ENCODE data around the gene DCAF17.

The DCAF17 gene

GRCh38 chr2:171433763-171434012 is 338 bp upstream of the DCAF17 start, which contains the start of gene METTL8:
TSS of gene METTL8 (minus strand) at chr2:171433990. CDS start at chr2:171392185, 41,805 bp downstream.
- TF ChIP-seq CTCF (IDR thresholded peaks at IDR 0.05; ENCODE audit: insufficient read depth, missing control alignments) = no peak
- DNase-seq (ENCODE audit: insufficient read length, low spot score) (no peak), FAIRE-seq (no peak)

GRCh38 chr2:171436307-171436706 is 2.3 kb downstream of the DCAF17 start:
- no peak for TF ChIP-seq CTCF (IDR thresholded peaks at IDR 0.05; ENCODE audit: insufficient read depth, missing control alignments)
- DNase-seq (ENCODE audit: insufficient read length, low spot score) (no peak), FAIRE-seq (no peak)

- DNase-seq (ENCODE audit: insufficient read length, low spot score) (no peak), FAIRE-seq (no peak)
- TF ChIP-seq CTCF (IDR thresholded peaks at IDR 0.05; ENCODE audit: insufficient read depth, missing control alignments) = no peak
Observed at GRCh38 chr2:171441470-171441869, 7.4 kb downstream of the DCAF17 start.

- DNase-seq (ENCODE audit: insufficient read length, low spot score) (no peak), FAIRE-seq (no peak)
- TF ChIP-seq CTCF (IDR thresholded peaks at IDR 0.05; ENCODE audit: insufficient read depth, missing control alignments) = no peak
Observed at GRCh38 chr2:171447675-171448074, 13.6 kb downstream of the DCAF17 start.

GRCh38 chr2:171451074-171451473 is 17.0 kb downstream of the DCAF17 start:
- DNase-seq (ENCODE audit: insufficient read length, low spot score) (no peak), FAIRE-seq (no peak)
- TF ChIP-seq CTCF (IDR thresholded peaks at IDR 0.05; ENCODE audit: insufficient read depth, missing control alignments) = no peak

GRCh38 chr2:171452773-171453172 is 18.7 kb downstream of the DCAF17 start:
- no peak for TF ChIP-seq CTCF (IDR thresholded peaks at IDR 0.05; ENCODE audit: insufficient read depth, missing control alignments)
- no peak for DNase-seq (ENCODE audit: insufficient read length, low spot score)
- no peak for FAIRE-seq

- DNase-seq (ENCODE audit: insufficient read length, low spot score) (no peak), FAIRE-seq (no peak)
- TF ChIP-seq CTCF (IDR thresholded peaks at IDR 0.05; ENCODE audit: insufficient read depth, missing control alignments) = no peak
Observed at GRCh38 chr2:171459498-171459897, 25.5 kb downstream of the DCAF17 start.

Data from D721Med (cell line).